Activated CD8-positive, alpha-beta memory T cell treated with anti-CD3 and anti-CD28 coated beads, Interleukin-2, amount 50 U/mL, for 4 hours (primary cell): ENCODE results near the gene OSCAR.

Source experiments
- DNase-seq: peaks from one replicate; pipeline ENCODE4 v3.0.0-alpha.2; 2020

OSCAR gene, protein sequence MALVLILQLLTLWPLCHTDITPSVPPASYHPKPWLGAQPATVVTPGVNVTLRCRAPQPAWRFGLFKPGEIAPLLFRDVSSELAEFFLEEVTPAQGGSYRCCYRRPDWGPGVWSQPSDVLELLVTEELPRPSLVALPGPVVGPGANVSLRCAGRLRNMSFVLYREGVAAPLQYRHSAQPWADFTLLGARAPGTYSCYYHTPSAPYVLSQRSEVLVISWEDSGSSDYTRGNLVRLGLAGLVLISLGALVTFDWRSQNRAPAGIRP

DNA sequence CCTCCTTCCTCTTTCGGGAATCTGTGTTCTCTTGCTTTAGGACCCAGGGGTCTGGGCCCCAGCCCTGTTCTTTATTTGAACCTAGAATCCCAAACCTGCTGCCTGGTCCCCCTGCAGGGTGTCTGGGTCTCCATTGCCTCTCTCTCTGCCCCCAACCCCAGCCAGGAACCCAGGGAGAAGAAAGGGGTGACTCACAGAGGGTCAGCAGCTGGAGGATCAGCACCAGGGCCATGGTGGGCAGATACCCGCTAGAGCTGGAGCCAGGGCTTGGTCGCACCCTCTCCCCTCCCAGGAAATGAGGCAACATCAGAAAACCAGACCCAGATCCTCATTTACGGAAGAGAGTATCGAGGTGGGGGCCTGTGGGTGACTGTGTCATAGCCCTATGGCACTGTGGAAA, at the start of gene OSCAR:
Gene OSCAR, minus strand, starts transcription at position 243 of the 400 bp plus-strand sequence. Its CDS starts 11 bp downstream, at position 232.
- DNase-seq = no peak

DNA sequence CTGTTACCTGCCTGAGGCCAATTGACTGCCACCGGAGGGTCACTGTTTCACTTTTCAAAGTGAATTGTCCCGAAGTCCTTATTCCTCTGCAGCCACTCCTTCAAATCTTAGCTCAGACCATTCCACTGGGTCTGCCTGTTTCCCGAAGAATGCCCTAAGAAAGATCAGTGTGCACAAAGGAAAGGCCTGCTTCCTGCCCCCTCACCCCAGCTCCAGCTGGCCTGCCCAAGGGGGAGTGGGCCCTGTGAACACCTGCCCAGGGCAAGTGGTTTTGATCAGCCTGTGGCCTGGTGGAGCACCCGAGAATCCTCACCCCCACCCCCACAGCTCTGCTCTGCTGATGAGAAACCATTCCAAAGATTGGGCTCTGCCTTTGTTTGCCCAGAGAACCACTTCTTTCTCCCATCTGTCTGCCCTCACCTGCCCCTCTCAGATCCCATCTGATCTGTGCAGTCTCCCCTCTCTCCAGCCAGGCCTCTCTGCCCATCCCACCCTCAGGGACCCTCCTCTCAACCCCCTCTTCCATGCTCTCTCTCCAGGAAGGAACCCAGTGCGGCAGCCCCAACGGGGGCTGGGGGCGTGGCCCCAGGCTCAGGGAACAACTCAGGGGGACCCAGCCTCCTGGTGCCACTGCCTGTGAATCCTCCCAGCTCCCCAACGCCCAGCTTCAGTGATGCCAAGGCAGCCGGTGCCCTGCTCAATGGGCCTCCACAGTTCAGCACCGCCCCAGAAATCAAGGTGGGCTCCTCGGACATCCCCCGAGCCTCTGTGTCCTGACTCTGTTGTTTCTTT, 48.6 kb upstream of the OSCAR start:
- no peak for DNase-seq

DNA sequence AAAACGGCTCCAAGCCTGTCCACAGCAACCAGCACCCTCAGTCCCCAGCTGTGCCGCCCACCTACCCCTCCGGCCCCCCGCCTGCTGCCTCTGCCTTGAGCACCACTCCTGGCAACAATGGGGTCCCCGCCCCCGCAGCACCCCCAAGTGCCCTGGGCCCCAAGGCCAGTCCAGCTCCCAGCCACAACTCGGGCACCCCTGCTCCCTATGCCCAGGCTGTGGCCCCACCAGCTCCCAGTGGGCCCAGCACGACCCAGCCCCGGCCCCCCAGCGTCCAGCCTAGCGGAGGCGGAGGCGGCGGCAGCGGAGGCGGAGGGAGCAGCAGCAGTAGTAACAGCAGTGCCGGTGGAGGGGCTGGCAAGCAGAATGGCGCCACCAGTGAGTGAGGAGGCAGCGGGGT, 47.6 kb upstream of the OSCAR start:
- no peak for DNase-seq

DNA sequence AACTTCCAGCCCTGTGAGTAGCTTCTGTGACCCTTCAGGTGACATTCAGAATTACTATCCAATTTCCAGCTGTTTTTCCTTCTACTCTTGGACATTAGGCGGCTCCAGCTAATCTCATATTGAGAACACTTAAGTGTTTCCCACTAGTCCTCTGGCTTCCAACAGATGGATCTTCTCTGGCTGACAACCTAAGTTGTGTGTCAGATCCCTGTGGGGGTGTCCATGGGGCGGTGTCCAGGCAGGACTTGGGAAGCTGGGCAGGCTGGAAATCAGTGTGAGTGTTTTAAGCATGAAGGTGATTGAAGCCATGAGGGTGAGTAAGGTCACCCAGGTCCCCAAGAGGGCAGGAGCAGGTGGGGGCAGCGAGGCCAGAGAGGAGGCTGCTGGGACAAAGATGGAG, 47.1 kb upstream of the OSCAR start:
- DNase-seq = no peak

DNA sequence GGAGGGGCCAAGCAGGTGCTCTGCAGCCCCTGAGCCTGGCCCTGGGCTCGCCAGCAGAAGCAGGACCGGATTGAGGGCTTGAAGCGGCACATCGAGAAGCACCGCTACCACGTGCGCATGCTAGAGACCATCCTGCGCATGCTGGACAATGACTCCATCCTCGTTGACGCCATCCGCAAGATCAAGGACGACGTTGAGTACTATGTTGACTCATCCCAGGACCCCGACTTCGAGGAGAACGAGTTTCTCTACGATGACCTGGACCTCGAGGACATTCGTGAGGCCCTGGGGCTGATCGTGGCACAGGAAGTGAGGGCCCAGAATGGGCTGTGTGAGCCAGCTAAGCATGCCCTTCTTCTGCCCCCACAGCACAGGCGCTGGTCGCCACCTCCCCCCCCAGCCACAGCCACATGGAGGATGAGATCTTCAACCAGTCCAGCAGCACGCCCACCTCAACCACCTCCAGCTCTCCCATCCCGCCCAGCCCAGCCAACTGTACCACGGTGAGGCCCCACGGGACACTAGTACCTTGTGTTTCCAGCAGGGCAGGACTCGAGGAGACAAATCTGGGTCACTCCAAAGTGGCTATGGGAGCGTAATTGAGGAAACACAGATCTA, 45.0 kb upstream of the OSCAR start:
- DNase-seq = no peak

DNA sequence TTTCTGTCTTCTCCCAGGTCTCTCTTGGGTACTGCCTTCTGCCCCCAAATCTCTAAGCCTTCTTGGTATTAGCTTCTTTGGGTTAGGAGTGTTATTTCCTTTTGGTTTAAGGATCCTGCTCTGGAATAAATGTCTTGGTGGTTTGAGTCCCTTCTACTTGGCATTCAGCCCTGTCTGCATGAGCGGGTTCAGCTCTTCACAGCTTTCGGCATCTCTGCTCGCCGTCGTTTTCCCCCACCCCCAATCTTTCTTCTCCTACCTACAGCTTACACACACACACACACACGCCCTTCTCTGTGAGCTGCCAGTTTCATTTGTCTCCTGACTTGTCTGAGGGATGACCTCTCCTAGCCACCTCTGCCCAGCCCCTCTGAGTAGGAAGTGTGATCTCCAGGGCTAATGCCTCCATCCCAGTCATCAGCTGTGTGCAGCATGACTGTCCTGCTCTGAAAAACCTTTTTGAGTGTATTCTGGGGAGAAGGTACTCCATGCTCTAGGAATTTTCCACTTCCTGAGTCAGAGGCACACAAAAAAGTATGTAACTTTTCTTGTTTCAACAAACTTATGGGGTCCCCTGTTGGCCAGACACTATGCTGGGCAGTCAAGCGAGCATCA, 41.7 kb upstream of the OSCAR start:
- DNase-seq = no peak

DNA sequence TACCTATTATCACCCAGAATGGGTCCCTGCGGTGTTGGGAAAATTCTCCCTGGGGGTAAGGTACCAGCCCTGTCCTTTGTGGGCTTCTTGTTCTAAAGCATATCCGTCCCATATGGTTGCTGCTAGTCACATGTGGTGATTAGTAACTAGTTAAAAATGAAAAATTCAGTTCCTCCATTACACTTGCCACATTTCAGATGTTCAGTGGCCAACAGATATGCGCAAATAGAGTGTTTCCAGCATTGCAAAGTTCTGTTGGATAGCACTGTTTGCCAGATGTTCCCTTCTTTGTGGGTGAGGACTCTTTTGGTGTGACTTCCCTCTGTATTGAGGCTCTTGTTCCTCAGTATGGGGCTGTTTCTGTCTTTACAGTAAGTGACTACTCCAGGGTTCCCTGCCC, 40.8 kb upstream of the OSCAR start:
- no peak for DNase-seq

DNA sequence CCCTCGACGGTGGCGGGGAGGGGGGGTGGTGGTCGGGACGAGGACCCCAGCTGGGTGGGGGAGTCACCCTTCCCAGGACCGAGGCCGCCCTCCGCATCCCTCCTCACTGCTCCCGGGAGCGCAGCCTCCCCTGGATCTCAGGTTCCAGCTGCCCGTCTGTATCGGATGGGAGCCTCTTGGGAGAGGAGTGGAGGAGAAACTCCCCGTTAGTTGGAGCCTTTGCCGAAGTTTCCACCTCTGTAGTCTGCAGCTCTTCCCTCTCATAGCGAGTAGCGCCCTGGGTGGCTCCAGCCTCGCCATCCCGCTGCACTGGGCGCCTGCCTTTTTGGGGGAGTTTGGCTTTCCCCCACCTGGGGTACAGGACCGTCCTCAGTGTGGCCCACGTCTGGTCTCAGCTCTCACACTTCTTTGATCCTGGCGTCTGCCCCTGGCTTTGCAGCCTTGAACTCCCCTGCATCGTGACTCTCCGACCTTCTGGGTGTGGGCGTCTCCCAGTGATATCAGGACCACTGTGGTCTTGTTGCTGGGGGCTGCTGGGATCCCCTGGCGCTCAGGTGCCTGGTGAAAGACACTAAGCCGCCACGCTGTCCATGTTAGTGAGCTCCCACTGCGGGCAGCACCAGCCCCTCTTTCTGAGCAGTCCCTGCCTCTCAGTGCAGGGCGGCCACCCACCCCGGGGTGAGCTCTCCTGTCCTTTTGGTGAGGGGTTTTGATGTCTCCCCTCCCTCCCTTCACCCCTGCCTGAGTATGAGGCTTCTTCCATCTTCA, 38.1 kb upstream of the OSCAR start:
- no peak for DNase-seq

DNA sequence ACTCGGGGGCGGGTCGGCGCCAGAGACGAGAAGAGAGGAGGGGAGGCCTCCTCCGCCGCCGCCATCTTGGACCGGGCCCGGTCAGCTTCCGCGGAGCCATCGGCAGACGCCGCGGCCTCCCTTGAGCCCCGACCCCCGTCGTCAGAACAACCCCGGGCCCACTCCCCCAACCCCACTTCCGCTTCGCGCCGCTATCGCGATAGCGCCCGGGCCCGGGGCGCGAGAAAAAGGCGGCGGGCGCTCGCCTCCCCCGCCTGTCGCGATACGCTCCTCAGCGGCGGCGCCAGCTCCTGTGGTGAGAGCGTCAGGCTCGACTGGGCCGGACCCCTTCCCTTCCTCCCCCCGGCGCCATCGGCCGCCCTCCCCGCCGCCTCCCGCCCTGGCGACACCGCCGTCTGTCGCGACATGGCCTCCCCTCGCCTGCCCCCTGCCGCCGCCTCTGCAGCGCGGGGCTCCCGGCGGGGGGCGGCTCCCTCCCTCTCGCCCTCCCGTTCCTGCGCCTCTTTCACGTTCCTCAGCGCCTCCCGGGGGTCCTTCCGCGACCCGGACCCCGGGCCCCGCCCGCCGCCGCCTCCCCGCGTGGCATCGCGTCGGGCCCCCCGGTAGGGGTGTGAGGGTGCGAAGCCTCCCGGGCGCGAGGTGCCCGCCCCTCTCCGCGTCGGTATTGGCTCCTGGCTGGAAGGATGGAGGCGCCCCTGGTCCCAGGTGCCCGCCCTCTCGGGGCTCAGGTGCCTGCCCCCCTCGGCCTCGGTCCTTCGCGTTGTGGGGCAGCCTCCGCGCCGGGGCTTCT, 37.3 kb upstream of the OSCAR start, which contains the start of gene CNOT3:
Gene CNOT3, plus strand, starts transcription at position 64 of the 790 bp plus-strand sequence. CDS start 5,217 bp downstream, outside the sequence.
- peak; percentile 41 for DNase-seq

DNA sequence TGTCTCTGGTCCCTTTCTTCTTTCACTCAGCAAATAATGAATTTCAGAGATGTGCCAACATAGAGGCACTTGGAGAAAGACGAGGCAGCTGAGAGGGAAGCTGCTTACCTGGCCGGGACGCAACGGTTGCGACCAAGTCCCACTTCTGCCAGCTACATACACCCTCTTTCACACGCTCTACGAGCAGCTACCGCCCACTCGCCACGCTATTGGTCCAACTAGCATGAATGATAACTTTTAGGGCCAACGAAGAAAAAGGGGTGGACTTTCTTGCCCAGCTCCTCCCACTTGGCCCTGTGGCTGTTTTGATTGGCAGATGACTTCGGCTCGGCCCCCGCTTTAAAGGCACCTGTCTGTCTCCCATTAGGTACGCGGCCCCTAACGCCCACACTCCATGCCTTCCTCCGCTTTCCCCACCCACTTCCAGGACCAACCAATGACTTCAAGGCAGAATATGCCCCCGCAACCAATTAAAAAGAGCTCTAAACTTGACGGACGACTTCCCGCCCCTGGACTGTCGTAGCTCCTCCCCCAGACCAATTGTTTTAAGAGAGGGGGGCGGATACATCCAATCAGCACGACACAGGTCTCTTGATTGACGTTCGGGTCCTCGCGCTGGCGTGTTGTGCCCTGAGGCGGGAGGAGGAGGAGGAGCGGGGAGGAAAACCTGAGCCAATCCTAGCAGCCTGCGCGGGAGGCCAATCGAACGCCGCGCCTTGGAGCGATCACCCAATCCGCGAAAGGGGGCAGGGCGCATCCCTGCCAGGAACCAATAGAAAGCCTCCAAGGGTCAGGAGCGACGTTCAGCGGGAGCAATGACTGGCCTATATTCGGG, 36.5 kb upstream of the OSCAR start:
- peak; percentile 97 for DNase-seq

DNA sequence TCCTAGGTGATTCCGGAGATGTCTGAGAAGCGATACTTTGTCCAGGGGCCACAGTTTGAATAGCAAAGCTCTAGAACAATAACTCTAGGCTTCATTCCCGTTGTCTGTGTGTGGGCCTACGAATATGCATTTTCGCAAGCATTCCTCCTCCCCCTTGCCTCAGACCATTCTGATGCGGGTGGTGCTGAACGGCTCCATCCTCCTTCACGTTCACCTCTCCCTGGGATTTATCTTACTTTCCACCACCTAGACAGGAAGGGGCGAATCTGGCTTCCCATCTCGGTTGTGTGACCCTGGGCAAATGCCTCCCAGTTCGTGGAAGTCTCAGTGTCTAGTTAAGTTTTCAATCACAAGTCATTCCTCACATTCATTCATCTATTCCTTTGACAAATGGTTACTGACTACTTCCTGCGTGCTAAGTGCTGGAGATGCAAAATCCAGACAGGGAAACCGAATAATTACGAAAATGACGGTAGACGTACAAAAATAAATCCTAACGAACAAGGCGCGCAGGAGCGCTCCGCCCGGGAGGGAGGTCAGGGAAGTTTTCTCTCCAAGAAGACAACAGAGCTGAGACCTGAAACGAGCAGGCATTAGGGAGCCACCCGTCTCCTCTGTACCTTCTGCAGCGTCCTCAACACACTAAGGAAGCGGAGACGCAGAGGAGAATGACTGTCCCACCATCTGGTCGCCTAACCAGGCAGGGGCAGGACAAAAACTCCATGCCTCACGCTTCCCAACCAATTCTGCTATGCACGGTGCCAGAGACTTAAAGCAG, 35.7 kb upstream of the OSCAR start:
- no peak for DNase-seq

DNA sequence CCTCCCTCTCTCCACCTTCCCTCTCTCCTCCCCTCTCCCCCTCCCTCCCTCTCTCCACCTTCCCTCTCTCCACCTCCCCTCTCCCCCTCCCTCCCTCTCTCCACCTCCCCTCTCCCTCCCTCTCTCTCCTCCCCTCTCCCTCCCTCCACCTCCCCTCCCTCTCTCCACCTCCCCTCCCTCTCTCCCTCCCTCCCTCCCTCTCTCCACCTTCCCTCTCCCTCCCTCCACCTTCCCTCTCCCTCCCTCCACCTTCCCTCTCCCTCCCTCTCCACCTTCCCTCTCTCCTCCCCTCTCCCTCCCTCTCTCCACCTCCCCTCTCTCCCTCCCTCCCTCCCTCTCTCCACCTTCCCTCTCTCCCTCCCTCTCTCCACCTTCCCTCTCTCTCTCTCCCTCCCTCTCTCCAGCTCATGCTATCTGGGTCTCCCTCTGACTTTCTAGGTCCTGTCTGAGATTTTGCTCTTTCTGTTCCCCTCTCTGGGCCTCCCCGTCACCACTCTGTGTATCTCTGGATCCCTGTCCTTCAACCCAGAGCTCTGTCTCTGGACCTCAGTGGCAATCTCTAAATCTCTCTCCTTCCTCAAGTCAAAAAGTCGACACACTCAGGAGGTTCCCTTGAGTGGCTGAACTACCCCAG, 33.5 kb upstream of the OSCAR start:
- DNase-seq = no peak

DNA sequence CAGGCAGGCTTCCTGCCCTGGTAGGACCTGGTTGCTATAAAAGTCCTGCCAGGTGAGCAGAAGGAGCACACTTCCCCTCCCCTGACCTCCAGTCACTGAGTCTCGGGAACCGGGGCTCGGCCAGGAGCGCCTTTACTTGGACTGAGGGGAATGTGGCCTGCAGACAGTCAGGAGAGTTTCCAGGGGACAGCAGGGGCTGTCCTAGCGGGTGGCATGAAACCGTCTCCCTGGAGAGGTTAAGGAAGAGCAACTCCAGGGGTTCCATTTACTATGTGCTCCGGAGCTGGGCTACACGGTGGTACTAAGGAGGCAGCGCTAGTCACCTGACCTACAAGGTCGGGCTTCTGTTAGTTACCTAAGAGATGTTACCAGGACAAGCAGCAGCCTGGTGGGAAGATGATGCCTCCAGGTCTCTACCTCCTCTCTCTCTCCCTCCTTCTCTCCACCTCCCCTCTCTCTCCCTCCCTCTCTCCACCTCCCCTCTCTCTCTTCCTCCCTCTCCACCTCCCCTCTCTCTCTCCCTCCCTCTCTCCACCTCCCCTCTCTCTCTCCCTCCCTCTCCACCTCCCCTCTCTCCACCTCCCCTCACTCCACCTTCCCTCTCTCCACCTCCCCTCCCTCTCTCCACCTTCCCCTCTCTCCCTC, 32.8 kb upstream of the OSCAR start:
- DNase-seq = no peak

DNA sequence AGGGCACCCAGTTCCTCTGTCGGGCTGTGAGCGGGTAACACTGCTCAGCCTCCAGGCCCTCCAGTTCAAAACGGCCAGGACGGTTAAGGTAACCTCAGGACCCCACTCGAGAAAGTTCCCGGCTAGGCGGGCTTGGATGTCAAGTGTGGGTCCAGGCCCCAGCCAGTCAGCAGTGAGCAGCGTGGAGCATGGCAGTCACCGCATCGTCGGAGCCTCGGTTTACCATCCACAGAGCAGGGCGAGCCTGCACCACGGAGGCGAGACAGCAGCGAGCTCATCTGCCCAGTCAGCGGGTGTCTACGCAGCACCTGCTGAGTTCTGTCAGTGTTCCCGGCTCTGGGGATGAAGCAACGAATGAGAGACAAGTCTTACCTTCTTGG, 29.0 kb upstream of the OSCAR start:
- no peak for DNase-seq

DNA sequence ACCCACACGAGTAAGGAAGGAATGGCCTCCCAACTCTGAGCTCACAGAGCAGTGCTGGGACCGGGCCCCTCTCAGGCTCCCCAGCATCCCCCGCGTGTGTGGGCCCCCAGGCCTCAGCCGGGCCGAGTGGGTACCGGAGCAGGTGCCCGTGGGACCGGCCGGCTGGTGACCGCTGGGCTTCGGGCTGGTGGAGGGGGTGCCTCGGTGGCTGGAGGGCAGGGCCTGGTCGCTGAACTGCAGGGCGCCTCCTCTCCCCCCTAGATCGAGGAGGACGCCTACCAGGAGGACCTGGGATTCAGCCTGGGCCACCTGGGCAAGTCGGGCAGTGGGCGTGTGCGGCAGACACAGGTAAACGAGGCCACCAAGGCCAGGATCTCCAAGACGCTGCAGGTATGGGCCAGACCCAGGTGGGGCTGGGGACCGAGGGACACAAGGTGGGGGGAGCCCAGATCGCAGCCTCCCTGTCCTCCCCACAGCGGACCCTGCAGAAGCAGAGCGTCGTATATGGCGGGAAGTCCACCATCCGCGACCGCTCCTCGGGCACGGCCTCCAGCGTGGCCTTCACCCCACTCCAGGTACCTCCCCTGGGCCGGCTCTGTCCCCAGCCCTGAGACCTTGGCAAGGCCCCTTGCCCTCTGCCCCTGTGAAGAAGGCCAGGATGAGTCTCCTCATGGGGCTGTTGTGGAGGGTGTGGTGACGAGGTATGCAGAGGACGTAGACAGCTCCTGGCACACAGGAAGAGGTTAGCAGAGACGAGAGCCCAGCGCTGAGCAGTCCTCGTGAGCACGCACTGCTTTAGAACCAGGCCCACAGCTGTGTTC, 28.4 kb upstream of the OSCAR start:
- DNase-seq = no peak

DNA sequence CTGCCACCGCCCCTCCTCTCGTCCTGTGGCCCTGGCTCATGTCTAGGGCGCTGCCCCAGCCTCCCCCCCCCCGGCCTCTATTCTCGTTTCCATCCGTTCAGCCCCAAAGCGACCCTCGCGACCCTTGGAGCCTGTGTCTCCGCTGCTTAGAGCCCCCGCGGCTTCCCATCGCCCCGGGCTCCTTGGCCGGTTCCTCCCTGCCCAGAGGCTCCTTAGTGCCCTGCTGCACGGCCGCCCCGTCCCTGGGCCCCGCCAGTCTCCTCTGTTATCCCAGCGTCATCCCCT, 27.8 kb upstream of the OSCAR start:
- no peak for DNase-seq

DNA sequence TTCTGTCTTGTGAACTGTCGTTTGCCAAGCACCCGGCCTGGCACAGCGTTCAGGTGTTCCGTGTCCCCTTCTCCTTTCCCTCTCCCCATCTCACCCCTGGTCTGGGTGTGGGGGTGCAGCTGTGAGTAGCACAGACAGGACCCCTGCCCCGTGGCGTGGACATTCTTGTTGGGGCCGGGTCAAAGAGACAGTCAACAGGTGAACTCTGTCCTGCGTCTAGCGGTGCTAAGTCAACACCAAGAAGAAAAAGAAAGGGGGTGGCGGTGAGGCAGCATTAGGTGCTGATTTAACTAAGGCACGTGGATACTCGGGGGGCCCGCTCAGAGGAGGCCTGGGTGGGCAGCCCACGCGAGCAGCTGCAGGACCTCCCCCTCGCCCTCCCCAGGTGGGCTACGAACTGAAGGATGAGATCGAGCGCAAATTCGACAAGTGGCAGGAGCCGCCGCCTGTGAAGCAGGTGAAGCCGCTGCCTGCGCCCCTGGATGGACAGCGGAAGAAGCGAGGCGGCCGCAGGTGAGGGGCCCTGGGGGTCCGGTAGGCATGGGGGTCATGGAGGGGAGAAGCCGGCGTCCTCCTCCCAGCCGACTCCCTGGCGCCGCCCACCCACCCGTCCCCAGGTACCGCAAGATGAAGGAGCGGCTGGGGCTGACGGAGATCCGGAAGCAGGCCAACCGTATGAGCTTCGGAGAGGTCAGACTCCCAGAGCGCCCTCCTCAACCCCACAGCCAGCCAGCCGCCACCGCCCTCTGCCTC, 27.3 kb upstream of the OSCAR start:
- no peak for DNase-seq

DNA sequence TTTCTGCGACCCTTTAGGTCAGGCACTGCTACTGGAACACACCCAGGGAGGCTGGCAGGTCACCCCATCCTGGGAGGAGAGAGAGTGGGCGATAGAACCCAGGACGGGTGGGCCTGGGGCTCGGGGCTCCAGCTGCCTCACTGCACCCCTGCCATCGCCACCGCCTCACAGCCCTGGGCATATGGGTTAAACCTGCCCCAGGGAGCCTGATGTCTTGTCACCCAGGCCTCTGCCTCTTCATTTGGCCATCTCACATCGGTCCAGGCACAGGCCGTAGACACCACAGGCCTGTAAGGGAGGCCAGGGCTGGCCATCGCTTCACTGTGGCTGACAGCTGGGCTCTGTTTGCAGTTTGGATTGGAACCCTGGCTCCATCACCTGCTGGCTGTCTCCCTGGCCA, 25.1 kb upstream of the OSCAR start:
- no peak for DNase-seq
